HepG2 (cell line): Measurements from ENCODE around the gene CADPS2. TPM values are rescaled to one million over a fixed set of nuclear protein-coding genes. Genes with fewer than 3 reads are reported as not detected.

ENCODE experiments used
- ATAC-seq: fragments of 200-7000 bp; cut with Tn5 transposase; 3 replicates; pipeline ENCODE4 v1.9.1; 2020; ENCODE audit warnings: mild to moderate bottlenecking, moderate library complexity
- BruUV-seq: library from RNA; stranded (reverse); fragments of 400-500 nt; replicated peaks from 2 replicates; lab custom pipeline; 2021; lab: Mats Ljungman, UMichigan
- CTCF ChIA-PET: fragments of 300-600 bp; formaldehyde crosslinking; extraction: SDS; loops from one replicate; lab custom pipeline; 2021; ENCODE audit warnings: low total read pairs, inconsistent platforms, low intra/inter-chr PET ratio; lab: Yijun Ruan, JAX
- POLR2A ChIA-PET: fragments of 350-600 bp; sonication (Branson Sonifier 250); formaldehyde crosslinking; loops from one replicate; lab custom pipeline; 2020; ENCODE audit warnings: antibody characterized with exemption, inconsistent platforms; lab: Yijun Ruan, JAX
- DNase-seq: peaks from one replicate; pipeline ENCODE4 v3.0.0-alpha.2; 2015; ENCODE audit warnings: low spot score
- FAIRE-seq: peaks from 3 replicates; lab custom pipeline; 2011; peaks lifted over from hg19 to GRCh38; lab: Jason Lieb, UNC
- H2AFZ ChIP-seq: one replicate; pipeline ENCODE4 v1.6.1; 2011; ENCODE audit warnings: low read length, inconsistent platforms
- H3K27ac ChIP-seq: fragments of 300-600 bp; 3 replicates; pipeline ENCODE4 v1.8.0; 2011; ENCODE audit warnings: mixed run types, mild to moderate bottlenecking, mixed read lengths, low read length, inconsistent platforms; ENCODE audit not compliant: insufficient read depth; ENCODE audit errors: extremely low read length
- H3K27me3 ChIP-seq, 2 experiments: fragments of 200-600 bp in 1 of 2; 2 replicates in 1 of 2; 3 replicates in 1 of 2; pipeline versions ENCODE4 v1.6.0 to v1.8.0; 2011; ENCODE audit warnings: low read length in 2 of 2, mild to moderate bottlenecking in 2 of 2, moderate library complexity in 2 of 2, inconsistent platforms in 1 of 2; ENCODE audit not compliant: insufficient read depth in 2 of 2, control insufficient read depth in 1 of 2
- H3K36me3 ChIP-seq, 2 experiments: fragments of 200-600 bp in 1 of 2; replicated peaks in 1 of 2; 2 replicates in 1 of 2; 3 replicates in 1 of 2; pipeline versions ENCODE4 v1.5.1 to v1.8.0; 2011; ENCODE audit warnings: low read length in 2 of 2, inconsistent platforms in 1 of 2; ENCODE audit not compliant: insufficient read depth in 2 of 2, control insufficient read depth in 1 of 2
- H3K4me1 ChIP-seq: 2 replicates; pipeline ENCODE4 v1.5.1; 2012; ENCODE audit warnings: low read length, inconsistent platforms; ENCODE audit not compliant: insufficient read depth
- H3K4me2 ChIP-seq: 2 replicates; pipeline ENCODE4 v1.6.0; 2011; ENCODE audit warnings: low read depth, low read length, inconsistent platforms
- H3K4me3 ChIP-seq, 3 experiments: fragments of 200-600 bp in 1 of 3; sonication (generic), shearing (Covaris generic) in 1 of 3; replicated peaks in 1 of 3; 2 replicates each; pipeline ENCODE4 v1.5.1; 2011 to 2016; ENCODE audit warnings: low read length in 3 of 3, inconsistent platforms in 2 of 3, low read depth in 2 of 3, mild to moderate bottlenecking in 2 of 3, control low read depth in 1 of 3, mixed read lengths in 1 of 3; ENCODE audit not compliant: insufficient read depth in 1 of 3
- H3K79me2 ChIP-seq: one replicate; pipeline ENCODE4 v1.6.1; 2011; ENCODE audit warnings: low read length, inconsistent platforms; ENCODE audit not compliant: insufficient read depth
- H3K9ac ChIP-seq: 2 replicates; pipeline ENCODE4 v1.6.0; 2011; ENCODE audit warnings: mild to moderate bottlenecking, low read depth, low read length, inconsistent platforms; ENCODE audit not compliant: insufficient read depth
- H3K9me3 ChIP-seq: 2 replicates; pipeline ENCODE4 v1.5.1; 2012; ENCODE audit warnings: mild to moderate bottlenecking, low read length
- H4K20me1 ChIP-seq: 2 replicates; pipeline ENCODE4 v1.6.0; 2011; ENCODE audit warnings: inconsistent platforms, mild to moderate bottlenecking, low read length, moderate library complexity; ENCODE audit not compliant: insufficient read depth
- JUND ChIP-seq: sonication (generic); formaldehyde crosslinking; IDR thresholded peaks from 2 replicates; pipeline ENCODE4 v1.8.0; 2022; ENCODE audit warnings: mild to moderate bottlenecking, missing genetic modification reagents
- KLF15 ChIP-seq: sonication (generic); formaldehyde crosslinking; IDR thresholded peaks from 2 replicates; pipeline ENCODE4 v1.8.1; 2023; ENCODE audit warnings: borderline replicate concordance, mild to moderate bottlenecking, inconsistent platforms, missing genetic modification reagents, mixed read lengths
- MTF1 ChIP-seq: sonication (generic); formaldehyde crosslinking; IDR thresholded peaks from 2 replicates; pipeline ENCODE4 v1.5.0; 2020; ENCODE audit warnings: missing genetic modification reagents
- ZBTB7A ChIP-seq: sonication (generic); formaldehyde crosslinking; IDR thresholded peaks from 2 replicates; pipeline ENCODE4 v1.8.0; 2022; ENCODE audit warnings: mild to moderate bottlenecking, missing genetic modification reagents
- ZNF446 ChIP-seq: sonication (generic); formaldehyde crosslinking; IDR thresholded peaks from 2 replicates; pipeline ENCODE4 v1.5.0; 2020; ENCODE audit warnings: mild to moderate bottlenecking, missing genetic modification reagents
- ZNF556 ChIP-seq: sonication (generic); formaldehyde crosslinking; IDR thresholded peaks from 2 replicates; pipeline ENCODE4 v1.4.0; 2020; ENCODE audit warnings: mild to moderate bottlenecking, missing genetic modification reagents, borderline replicate concordance
- ZNF576 ChIP-seq: sonication (generic); formaldehyde crosslinking; IDR thresholded peaks from 2 replicates; pipeline ENCODE4 v1.4.0; 2020; ENCODE audit warnings: mild to moderate bottlenecking, missing genetic modification reagents
- ZNF678 ChIP-seq: sonication (generic); formaldehyde crosslinking; IDR thresholded peaks from 2 replicates; pipeline ENCODE4 v1.4.0; 2020; ENCODE audit warnings: mild to moderate bottlenecking, missing genetic modification reagents
- WGBS: methylation state at CpG from one replicate; pipeline ENCODE4 v1.1.6; 2017; ENCODE audit warnings: low lambda C conversion rate; 5-methylcytosine and 5-hydroxymethylcytosine counted together
- in situ Hi-C: cut with HindIII; loops from 2 replicates; pipeline ENCODE4 v1.10.0; 2017; ENCODE audit warnings: low pct_unique_long_range_greater_than_20kb; ENCODE audit not compliant: extremely low pct_ligation_motif_present
- intact Hi-C: fragments of 100-400 bp; cut with micrococcal nuclease; formaldehyde crosslinking; loops from one replicate; pipeline ENCODE4 v1.10.0; 2022; ENCODE audit not compliant: unreplicated experiment
- polyA plus RNA-seq, 8 experiments: library from polyadenylated mRNA; depleted of rRNA in 3 of 8; stranded (reverse) in 7 of 8; unstranded in 1 of 8; fragments of >200 nt; fragmentation: Illumina TruSeq in 4 of 8; extraction: Trizol in 4 of 8; gene quantifications; 2 replicates each; pipeline versions ENCODE4 v1.2.1 to v1.2.3, GENCODE V29; 2011 to 2016; ENCODE audit warnings: low read depth in 4 of 8, missing spikeins in 1 of 8, mixed read lengths in 1 of 8; ENCODE audit not compliant: insufficient read depth in 1 of 8
- total RNA-seq, 5 experiments: library from RNA; depleted of rRNA; stranded (reverse); fragments of >200 nt; fragmentation: Illumina TruSeq; extraction: Trizol; gene quantifications; 2 replicates each; pipeline ENCODE4 v1.2.3, GENCODE V29; 2016; ENCODE audit warnings: low read depth in 1 of 5
- TF ChIP-seq, protein P1 (sequence below): sonication (generic); formaldehyde crosslinking; IDR thresholded peaks from 2 replicates; pipeline ENCODE4 v1.4.0; 2020; ENCODE audit warnings: mild to moderate bottlenecking, missing genetic modification reagents
- TF ChIP-seq, protein P2 (sequence below): sonication (generic); formaldehyde crosslinking; IDR thresholded peaks from 2 replicates; pipeline ENCODE4 v1.8.0; 2022; ENCODE audit warnings: mild to moderate bottlenecking, missing genetic modification reagents, borderline replicate concordance

CADPS2 gene
- total and polyA plus RNA-seq, 2 of the 13 experiments (the other 11 are each of a cell fraction or from before 2014, with no cell fraction given): 17.6 to 43.8 TPM

GRCh38 chr7:122710916-122711315 is 175.3 kb downstream of the CADPS2 start:
- no peaks in the 10 kb centered on the region for H3K27me3 ChIP-seq
- no peaks in the 10 kb centered on the region for H3K36me3 ChIP-seq
- peaks cover 20% of the 10 kb centered on the region for H3K4me1 ChIP-seq
- ChIA-PET CTCF (no interaction called here), POLR2A (no interaction called here)
- FAIRE-seq (no peak), DNase-seq (no peak), ATAC-seq (no peak)
- H3K79me2 ChIP-seq: no peaks in the 10 kb centered on the region
- no peak overlapping the region for H3K4me3 ChIP-seq
- H3K9me3 ChIP-seq: no peaks in the 10 kb centered on the region
- in situ Hi-C loops (no loop called here), intact Hi-C loops (no loop called here)
- no peak overlapping the region for H3K9ac ChIP-seq
- no peak for TF ChIP-seq ZNF576 (CRISPR knock-in tag)
- TF ChIP-seq ZNF678 (CRISPR knock-in tag): no peak
- TF ChIP-seq ZBTB7A (CRISPR knock-in tag): no peak
- BruUV-seq: no TSS peak
- H4K20me1 ChIP-seq: no peaks in the 10 kb centered on the region
- no peak overlapping the region for H3K4me2 ChIP-seq
- WGBS: 73% methylated on average over 1 of the region's 1 CpG
- H2AFZ ChIP-seq: no peak overlapping the region
- H3K27ac ChIP-seq: no peak overlapping the region

- BruUV-seq: TSS peak; percentile 30
- CTCF ChIA-PET: no interaction called here
- no peak for FAIRE-seq
Measured at GRCh38 chr7:122709930-122710646, 176.2 kb downstream of the CADPS2 start.

More at GRCh38 chr7:122709930-122710646, 176.2 kb downstream of the CADPS2 start:
- no peaks in the 10 kb centered on the region for H3K79me2 ChIP-seq
- WGBS: 93% methylated on average over 7 of the region's 7 CpGs
- intact Hi-C loops: no loop called here
- H4K20me1 ChIP-seq: no peaks in the 10 kb centered on the region
- H3K36me3 ChIP-seq: no peaks in the 10 kb centered on the region
- POLR2A ChIA-PET: no interaction called here
- H3K4me3 ChIP-seq: no peak overlapping the region
- no peaks in the 10 kb centered on the region for H3K9me3 ChIP-seq
- H2AFZ ChIP-seq: no peak overlapping the region
- H3K9ac ChIP-seq: no peak overlapping the region
- H3K27ac ChIP-seq: no peak overlapping the region
- DNase-seq: no peak
- TF ChIP-seq MTF1 (CRISPR knock-in tag) (no peak), ZNF556 (CRISPR knock-in tag) (no peak), ZNF446 (CRISPR knock-in tag) (no peak), KLF15 (no peak), JUND (no peak)
- TF ChIP-seq, protein P1, sequence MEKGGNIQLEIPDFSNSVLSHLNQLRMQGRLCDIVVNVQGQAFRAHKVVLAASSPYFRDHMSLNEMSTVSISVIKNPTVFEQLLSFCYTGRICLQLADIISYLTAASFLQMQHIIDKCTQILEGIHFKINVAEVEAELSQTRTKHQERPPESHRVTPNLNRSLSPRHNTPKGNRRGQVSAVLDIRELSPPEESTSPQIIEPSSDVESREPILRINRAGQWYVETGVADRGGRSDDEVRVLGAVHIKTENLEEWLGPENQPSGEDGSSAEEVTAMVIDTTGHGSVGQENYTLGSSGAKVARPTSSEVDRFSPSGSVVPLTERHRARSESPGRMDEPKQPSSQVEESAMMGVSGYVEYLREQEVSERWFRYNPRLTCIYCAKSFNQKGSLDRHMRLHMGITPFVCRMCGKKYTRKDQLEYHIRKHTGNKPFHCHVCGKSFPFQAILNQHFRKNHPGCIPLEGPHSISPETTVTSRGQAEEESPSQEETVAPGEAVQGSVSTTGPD: no peak
- TF ChIP-seq, protein P2, sequence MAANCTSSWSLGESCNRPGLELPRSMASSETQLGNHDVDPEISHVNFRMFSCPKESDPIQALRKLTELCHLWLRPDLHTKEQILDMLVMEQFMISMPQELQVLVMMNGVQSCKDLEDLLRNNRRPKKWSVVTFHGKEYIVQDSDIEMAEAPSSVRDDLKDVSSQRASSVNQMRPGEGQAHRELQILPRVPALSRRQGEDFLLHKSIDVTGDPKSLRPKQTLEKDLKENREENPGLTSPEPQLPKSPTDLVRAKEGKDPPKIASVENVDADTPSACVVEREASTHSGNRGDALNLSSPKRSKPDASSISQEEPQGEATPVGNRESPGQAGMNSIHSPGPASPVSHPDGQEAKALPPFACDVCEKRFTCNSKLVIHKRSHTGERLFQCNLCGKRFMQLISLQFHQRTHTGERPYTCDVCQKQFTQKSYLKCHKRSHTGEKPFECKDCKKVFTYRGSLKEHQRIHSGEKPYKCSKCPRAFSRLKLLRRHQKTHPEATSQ (CRISPR knock-in tag): no peak
- TF ChIP-seq, all 625 proteins: peak for 0
- Histone ChIP-seq H3K4me2 (no peak overlapping the region), H3K4me1 (peaks cover 20% of the 10 kb centered on the region), H3K27me3 (no peaks in the 10 kb centered on the region)
- in situ Hi-C loops: no loop called here
- no peak for ATAC-seq
